LNCaP clone FGC (cell line): ENCODE data around the gene PXMP2.

Experiments
- DNase-seq: peaks from one replicate; pipeline ENCODE4 v3.0.0-alpha.2; 2011; ENCODE audit warnings: low read depth
- H3K4me3 ChIP-seq: 2 replicates; pipeline ENCODE4 v1.5.1; 2011; ENCODE audit warnings: mild to moderate bottlenecking, low read depth, low read length, control low read depth
- TF ChIP-seq, protein P1 (sequence below): IDR thresholded peaks from 2 replicates; pipeline ENCODE4 v1.5.1; 2012; ENCODE audit warnings: mild to moderate bottlenecking; ENCODE audit not compliant: control insufficient read depth, insufficient read depth; ENCODE audit errors: extremely low read depth

Gene PXMP2

DNA sequence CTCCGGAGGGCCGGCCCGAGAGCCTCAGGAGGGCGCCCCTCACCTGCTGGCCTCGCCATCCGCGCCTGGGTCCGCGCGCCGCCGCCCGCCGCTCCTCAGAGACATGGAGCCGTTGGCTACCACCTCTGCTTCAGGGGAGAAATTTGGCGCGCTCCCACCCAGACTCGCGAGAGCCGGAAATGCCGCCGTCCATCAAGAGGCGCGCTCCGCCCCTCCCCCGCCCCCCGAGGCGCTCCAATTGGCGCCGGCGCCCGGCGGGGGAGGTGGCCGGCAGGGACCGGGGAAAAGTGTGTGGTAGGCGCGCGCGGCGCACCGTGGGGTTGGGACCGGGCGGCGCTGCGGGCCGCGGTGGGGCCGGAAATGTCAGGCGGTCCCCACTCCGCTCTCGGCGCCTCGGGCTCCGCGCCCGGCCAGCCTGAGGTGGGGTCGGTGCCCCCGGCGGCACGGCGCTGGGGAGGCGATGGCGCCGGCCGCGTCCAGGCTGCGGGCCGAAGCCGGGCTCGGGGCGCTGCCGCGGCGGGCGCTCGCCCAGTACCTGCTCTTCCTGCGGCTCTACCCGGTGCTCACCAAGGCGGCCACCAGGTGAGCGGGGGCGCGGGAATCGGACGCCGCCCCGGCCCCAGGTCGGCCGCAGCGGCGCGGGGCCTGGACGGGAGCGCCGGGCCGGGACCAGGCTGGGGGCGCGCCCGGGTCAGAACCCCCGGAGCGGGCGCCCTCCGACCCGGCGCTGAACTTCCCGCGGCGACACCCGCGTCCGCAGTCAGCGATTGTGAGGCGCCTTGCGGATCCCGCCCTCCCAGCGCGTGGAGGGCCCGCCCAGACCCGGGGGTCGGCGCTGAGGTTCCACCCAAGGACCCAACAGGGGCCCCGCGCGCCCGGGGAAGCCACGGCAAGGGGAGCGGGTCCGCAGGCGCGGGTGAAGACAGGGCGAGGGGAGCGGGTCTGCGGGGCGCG, at the start of gene PXMP2, which contains the start of gene POLE:
Gene PXMP2, plus strand, starts transcription at position 377 of the 954 bp plus-strand sequence. Its CDS starts 84 bp downstream, at position 461.
Gene POLE, minus strand, starts transcription at position 132 of the 954 bp plus-strand sequence. Its CDS starts 27 bp downstream, at position 105.
- TF ChIP-seq, protein P1, sequence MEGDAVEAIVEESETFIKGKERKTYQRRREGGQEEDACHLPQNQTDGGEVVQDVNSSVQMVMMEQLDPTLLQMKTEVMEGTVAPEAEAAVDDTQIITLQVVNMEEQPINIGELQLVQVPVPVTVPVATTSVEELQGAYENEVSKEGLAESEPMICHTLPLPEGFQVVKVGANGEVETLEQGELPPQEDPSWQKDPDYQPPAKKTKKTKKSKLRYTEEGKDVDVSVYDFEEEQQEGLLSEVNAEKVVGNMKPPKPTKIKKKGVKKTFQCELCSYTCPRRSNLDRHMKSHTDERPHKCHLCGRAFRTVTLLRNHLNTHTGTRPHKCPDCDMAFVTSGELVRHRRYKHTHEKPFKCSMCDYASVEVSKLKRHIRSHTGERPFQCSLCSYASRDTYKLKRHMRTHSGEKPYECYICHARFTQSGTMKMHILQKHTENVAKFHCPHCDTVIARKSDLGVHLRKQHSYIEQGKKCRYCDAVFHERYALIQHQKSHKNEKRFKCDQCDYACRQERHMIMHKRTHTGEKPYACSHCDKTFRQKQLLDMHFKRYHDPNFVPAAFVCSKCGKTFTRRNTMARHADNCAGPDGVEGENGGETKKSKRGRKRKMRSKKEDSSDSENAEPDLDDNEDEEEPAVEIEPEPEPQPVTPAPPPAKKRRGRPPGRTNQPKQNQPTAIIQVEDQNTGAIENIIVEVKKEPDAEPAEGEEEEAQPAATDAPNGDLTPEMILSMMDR: peak; percentile 19; the same call in 1 of the 2 replicates
- peak within 1 kb of the TSS; percentile 64 for H3K4me3 ChIP-seq

DNA sequence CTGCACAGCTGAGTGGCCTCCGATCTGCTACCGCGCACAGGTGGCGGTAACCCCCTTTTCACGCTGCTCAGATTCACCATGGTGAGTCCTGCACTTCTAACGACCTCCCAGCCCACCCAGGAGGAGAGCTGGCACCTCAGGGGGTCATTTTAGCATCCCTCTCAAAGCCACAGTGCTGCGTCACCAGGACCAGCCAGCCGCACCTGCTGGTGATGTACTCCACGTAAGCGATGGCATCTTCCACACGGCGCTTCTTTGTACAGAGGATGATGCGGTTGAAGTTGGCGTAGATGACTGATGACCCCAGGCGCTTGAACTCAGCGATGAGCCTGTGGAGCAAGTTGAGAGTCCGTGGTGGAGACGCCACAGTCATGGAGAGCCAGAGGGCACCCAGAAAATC, 49.6 kb upstream of the PXMP2 start:
- TF ChIP-seq, protein P1: no peak
- H3K4me3 ChIP-seq: no peak overlapping the region
- no peak for DNase-seq

More for the DNA sequence above, at the start of gene PXMP2, which contains the start of gene POLE:
- DNase-seq: peak; percentile 84

DNA sequence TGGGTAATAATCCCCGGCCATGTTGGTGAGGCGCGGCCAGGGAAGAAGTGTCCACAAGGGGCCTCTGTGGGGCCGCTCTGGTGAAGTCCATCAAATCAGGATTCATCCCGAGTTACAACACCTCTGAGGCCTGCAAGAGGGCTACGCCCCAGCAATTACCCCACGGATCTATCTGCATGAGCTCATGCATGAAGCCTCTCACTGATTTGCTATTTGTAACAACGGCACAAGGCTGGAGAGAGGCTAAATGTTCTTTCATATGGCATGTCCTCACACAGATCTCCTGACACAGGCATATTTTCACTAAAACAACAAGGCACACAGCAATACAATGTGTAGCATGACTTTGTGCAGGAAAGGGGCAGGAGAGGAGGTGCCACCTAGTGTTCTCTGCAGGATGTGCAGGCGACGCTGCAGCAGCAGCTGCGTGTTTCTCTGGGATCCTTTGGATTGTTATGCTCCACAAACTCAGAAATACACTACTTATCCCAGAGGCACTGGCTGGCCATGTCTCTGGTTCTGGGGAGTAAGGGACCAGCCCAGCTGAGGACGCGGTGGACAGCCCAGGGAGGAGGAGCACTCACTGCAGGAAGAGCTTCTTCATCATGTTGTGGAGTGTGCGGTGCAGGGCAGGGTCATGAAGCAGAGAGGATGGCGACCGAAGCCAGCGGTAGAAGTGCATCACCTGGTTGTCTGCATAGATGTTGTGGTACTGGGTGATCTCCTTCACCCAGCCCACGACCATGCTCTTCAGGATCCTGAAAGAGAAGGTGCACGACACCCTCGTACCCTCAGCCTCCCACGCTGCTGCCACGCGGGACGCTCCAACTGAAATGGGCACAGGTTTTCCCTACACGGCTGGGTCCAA, 48.6 kb upstream of the PXMP2 start:
- no peak for DNase-seq
- no peak overlapping the region for H3K4me3 ChIP-seq
- TF ChIP-seq, protein P1: peak; percentile 96

DNA sequence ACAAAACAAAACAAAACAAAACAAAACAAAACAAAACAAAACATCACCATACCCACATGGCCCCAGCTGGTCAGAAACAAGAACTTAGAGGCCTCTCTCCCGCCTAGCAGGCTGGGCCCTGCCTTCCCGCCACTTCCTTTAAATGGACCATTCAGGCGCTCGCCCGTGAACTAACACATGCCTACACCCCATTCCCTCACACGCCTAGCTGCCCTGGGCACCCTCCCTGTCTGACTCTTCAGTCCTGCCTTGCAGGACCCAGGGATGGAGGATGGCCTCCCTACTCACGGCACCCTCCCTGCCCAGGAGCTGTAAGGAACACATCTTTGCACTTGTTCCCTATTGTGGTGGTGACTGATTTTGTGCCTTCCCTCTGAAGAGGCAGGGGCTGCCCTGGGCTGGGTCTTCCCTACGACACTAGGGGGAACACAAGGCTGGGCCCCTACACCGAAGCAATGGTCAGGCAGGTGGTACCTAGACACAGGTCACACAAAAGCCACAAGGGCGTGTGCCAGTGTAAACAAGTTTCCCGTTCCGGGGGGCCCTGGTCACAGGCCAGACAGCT, 47.3 kb upstream of the PXMP2 start:
- TF ChIP-seq, protein P1: no peak
- H3K4me3 ChIP-seq: no peak overlapping the region
- DNase-seq: no peak

DNA sequence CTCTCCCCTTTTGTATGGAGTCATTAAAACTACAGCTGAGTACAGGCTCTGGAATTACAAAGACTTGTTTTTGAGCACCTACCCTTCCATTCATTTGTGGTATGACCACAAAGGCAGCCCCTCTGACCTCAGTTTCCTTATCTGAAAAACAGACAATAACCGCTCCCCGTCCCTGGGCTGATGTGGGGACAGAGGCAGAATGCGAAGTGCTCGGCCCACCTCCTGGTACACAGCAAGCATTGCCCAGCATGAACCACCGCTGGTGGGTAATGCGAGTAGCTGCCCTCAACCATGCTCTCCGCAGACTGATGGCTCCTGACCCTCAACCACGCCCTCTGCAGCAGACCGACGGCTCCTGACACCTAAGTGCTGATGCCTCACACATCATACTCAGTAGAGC, 46.5 kb upstream of the PXMP2 start:
- TF ChIP-seq, protein P1: no peak
- DNase-seq: no peak
- no peak overlapping the region for H3K4me3 ChIP-seq
